Erythroblast (primary cell): ENCODE measurements around the gene MCTP1.

Experiments
- GATA1 ChIP-seq: IDR thresholded peaks from 2 replicates; pipeline ENCODE4 v1.6.1; 2011; ENCODE audit warnings: low read depth, mild to moderate bottlenecking, control low read depth, low read length, moderate library complexity
- POLR2A ChIP-seq: IDR thresholded peaks from 2 replicates; pipeline ENCODE4 v1.6.1; 2011; ENCODE audit warnings: mild to moderate bottlenecking, low read length

GRCh38 chr5:94908889-94909480 lies 375.9 kb downstream of the MCTP1 start:
- no peak for TF ChIP-seq POLR2A
- TF ChIP-seq GATA1, result no peak
